HUES6 (cell line): ENCODE data around the gene RBFOX1.

Experiments used
- H3K27ac ChIP-seq: 2 replicates; pipeline ENCODE4 v1.7.0; 2013; ENCODE audit warnings: low read depth, mild to moderate bottlenecking, low read length, inconsistent platforms
- H3K27me3 ChIP-seq: 2 replicates; pipeline ENCODE4 v1.6.1; 2013; ENCODE audit warnings: low read length; ENCODE audit not compliant: control insufficient read depth, insufficient read depth
- H3K36me3 ChIP-seq: 2 replicates; pipeline ENCODE4 v1.6.1; 2013; ENCODE audit warnings: low read length; ENCODE audit not compliant: control insufficient read depth, insufficient read depth
- H3K4me1 ChIP-seq: 2 replicates; pipeline ENCODE4 v1.6.1; 2013; ENCODE audit warnings: low read length; ENCODE audit not compliant: control insufficient read depth, insufficient read depth
- H3K4me3 ChIP-seq: 2 replicates; pipeline ENCODE4 v1.5.1; 2013; ENCODE audit warnings: low read depth, low read length
- H3K9ac ChIP-seq: one replicate; pipeline ENCODE4 v1.6.1; 2013; ENCODE audit warnings: mild to moderate bottlenecking, low read length
- H3K9me3 ChIP-seq: 2 replicates; pipeline ENCODE4 v1.6.1; 2013; ENCODE audit warnings: low read depth, low read length; ENCODE audit not compliant: control insufficient read depth, insufficient read depth

RBFOX1 gene

GRCh38 chr16:7420079-7420478, 87.4 kb downstream of the RBFOX1 start:
- no peak overlapping the region for H3K9ac ChIP-seq
- H3K36me3 ChIP-seq, result no peaks in the 10 kb centered on the region
- H3K27ac ChIP-seq, result no peak overlapping the region
- H3K27me3 ChIP-seq, result no peaks in the 10 kb centered on the region
- H3K4me1 ChIP-seq, result peaks cover 11% of the 10 kb centered on the region; the same call in 1 of the 2 replicates
- H3K9me3 ChIP-seq, result no peaks in the 10 kb centered on the region
- H3K4me3 ChIP-seq, result no peak overlapping the region

GRCh38 chr16:7420843-7421242, 88.2 kb downstream of the RBFOX1 start:
- no peaks in the 10 kb centered on the region for H3K36me3 ChIP-seq
- H3K4me1 ChIP-seq, result peaks cover 11% of the 10 kb centered on the region; the same call in 1 of the 2 replicates
- H3K27ac ChIP-seq, result no peak overlapping the region
- H3K27me3 ChIP-seq, result no peaks in the 10 kb centered on the region
- no peaks in the 10 kb centered on the region for H3K9me3 ChIP-seq
- no peak overlapping the region for H3K4me3 ChIP-seq
- no peak overlapping the region for H3K9ac ChIP-seq

DNA sequence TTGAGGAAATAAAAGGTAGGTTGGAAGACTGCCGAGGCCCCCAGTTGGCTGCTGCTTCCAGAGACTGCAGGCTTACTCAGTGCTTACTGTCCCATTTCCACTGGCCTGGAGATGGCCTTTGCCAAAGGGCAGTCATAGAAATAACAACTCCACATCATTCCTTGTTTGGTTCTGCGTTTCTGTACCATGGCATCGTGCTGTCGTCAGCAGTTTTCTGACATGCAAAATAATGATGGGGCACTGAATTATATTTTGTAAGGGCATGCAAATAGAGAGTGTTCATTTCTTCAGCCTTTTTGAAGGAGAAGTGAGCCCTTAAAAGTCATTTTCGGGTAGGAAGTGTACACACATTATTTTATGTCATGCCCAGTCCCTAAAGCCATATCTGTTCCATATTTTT, 88.9 kb downstream of the RBFOX1 start:
- Histone ChIP-seq H3K4me3 (no peak overlapping the region), H3K27ac (no peak overlapping the region), H3K9me3 (no peaks in the 10 kb centered on the region), H3K36me3 (no peaks in the 10 kb centered on the region), H3K4me1 (peaks cover 11% of the 10 kb centered on the region; the same call in 1 of the 2 replicates), H3K9ac (no peak overlapping the region), H3K27me3 (no peaks in the 10 kb centered on the region)

DNA sequence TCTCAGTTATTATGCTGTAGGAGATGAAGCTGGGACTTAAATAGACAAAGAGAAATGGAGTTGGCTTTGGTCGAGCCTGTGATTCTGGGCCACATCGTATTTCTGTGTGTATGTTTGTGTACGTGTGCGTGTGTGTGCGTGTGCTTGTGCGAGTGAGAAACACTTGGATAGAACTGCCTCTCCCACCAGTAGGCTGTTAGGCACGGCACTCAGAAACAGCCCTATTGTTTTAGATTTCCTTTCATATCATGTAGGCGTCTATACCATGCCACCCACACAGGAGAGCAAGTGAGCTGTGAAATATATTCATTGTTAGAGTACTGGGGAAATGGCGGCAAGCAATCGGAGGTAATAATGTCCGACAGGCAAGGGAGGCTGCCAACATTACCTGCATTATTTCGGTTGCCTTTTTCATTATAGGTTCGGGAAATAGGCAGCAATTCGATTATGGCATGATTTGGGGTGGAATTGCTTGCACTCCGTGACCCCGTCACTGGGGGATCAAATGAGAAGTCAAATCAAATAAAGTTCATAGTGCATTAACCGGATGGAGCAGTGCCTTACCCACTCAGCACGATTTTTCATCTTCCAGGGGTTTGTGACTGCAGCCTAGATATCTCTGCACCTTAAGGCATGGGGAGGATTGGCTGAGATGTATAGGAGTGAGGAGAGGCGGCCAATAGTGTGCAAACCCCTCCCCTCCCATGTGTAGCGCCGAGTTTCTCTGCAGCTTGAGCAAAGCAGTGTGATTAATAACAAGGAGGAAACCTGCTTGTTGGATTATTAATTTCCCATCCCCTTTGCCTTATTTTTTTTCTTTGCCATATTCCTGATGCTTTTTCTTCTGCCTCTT, 89.6 kb downstream of the RBFOX1 start:
- Histone ChIP-seq H3K27me3 (no peaks in the 10 kb centered on the region), H3K4me3 (no peak overlapping the region), H3K36me3 (no peaks in the 10 kb centered on the region), H3K9ac (no peak overlapping the region), H3K4me1 (peaks cover 11% of the 10 kb centered on the region; the same call in 1 of the 2 replicates), H3K27ac (no peak overlapping the region), H3K9me3 (no peaks in the 10 kb centered on the region)

GRCh38 chr16:7423434-7424044, 90.9 kb downstream of the RBFOX1 start:
- Histone ChIP-seq H3K4me1 (peaks cover 11% of the 10 kb centered on the region; the same call in 1 of the 2 replicates), H3K27ac (no peak overlapping the region), H3K4me3 (no peak overlapping the region), H3K36me3 (no peaks in the 10 kb centered on the region), H3K9me3 (no peaks in the 10 kb centered on the region), H3K9ac (no peak overlapping the region), H3K27me3 (no peaks in the 10 kb centered on the region)

- Histone ChIP-seq H3K9ac (no peak overlapping the region), H3K9me3 (no peaks in the 10 kb centered on the region), H3K4me3 (no peak overlapping the region), H3K4me1 (no peaks in the 10 kb centered on the region; the same call in 1 of the 2 replicates), H3K36me3 (no peaks in the 10 kb centered on the region), H3K27me3 (no peaks in the 10 kb centered on the region), H3K27ac (no peak overlapping the region)
These were observed 93.5 kb downstream of the RBFOX1 start for GRCh38 chr16:7426161-7426560.

DNA sequence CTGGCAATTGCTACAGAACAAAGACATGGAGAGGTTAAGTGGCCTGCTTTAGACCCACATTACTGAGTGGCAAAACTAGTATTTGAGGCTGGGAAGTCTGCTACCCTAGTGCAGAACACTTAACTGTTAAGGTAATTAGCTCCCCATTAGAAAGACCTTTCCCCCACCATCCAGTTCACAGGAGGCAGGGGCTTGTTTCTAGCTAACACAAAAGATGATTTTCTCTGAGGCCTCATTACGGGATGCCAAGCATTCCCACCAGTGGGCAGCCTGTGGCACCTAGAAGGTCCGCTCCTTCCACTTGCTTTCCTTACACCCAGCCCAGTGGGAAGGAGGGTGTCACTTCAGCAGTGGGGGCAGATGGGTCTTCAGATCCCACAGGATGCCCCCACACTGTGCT, 99.1 kb downstream of the RBFOX1 start:
- Histone ChIP-seq H3K4me1 (peaks cover 15% of the 10 kb centered on the region), H3K9me3 (no peaks in the 10 kb centered on the region), H3K36me3 (no peaks in the 10 kb centered on the region), H3K27ac (no peak overlapping the region), H3K4me3 (no peak overlapping the region), H3K27me3 (no peaks in the 10 kb centered on the region), H3K9ac (no peak overlapping the region)

- Histone ChIP-seq H3K4me3 (no peak overlapping the region), H3K9me3 (no peaks in the 10 kb centered on the region), H3K4me1 (peaks cover 43% of the 10 kb centered on the region), H3K27me3 (no peaks in the 10 kb centered on the region), H3K27ac (no peak overlapping the region), H3K36me3 (no peaks in the 10 kb centered on the region), H3K9ac (no peak overlapping the region)
These were observed 103.7 kb downstream of the RBFOX1 start for GRCh38 chr16:7436306-7436705.

DNA sequence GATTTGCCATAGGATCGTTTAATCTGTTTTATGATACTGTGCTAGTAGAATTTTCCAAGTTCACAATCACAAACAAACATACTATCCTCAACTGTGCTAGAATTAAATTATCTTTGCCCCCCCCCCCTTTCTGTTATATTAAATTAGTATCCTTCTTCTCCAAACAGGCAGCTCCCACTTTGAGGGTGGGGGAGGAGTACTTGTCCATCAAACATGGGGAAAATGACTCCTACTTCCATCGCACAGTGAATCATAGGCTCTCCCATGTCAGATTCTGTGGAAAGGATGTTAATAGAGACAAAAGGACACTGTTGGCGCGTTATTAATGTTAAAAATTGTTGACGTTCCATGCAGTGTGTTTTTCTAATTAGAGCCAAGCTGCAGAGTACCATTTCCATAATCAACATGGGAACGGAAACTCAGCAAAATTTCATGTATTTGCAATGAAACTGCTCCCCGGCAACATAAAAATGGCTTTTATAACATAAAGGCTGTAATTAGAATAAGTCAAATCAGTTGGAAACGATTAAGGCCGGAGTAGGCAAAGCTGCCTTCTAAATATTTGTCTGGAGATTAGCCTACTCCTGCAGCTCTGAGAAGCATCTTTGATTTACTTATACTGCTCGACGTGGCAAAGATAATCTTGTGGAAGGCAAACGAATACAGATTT, 104.6 kb downstream of the RBFOX1 start:
- no peak overlapping the region for H3K27ac ChIP-seq
- peaks cover 45% of the 10 kb centered on the region for H3K4me1 ChIP-seq
- H3K36me3 ChIP-seq, result no peaks in the 10 kb centered on the region
- H3K9ac ChIP-seq, result no peak overlapping the region
- no peaks in the 10 kb centered on the region for H3K27me3 ChIP-seq
- H3K4me3 ChIP-seq, result no peak overlapping the region
- no peaks in the 10 kb centered on the region for H3K9me3 ChIP-seq

DNA sequence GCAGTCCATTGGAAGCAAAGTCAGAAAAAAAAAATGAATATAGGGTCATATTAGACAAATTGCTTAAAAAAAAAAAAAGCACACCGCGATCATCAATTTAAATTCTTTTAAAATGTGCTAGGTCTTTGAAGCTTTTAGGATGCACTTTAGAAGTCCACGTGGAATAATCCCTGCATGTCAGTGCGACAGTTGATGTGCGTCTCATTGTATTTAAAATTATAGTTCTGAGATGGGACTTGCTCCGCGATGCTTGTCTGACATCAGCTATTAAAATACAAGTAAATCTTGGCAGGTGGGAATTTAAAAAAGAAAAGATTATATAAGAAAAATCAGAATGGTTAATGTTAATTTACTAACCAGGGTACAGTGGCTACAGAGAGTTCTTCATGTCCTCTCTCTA, 105.2 kb downstream of the RBFOX1 start:
- no peaks in the 10 kb centered on the region for H3K36me3 ChIP-seq
- no peak overlapping the region for H3K4me3 ChIP-seq
- peaks cover 39% of the 10 kb centered on the region for H3K4me1 ChIP-seq
- no peak overlapping the region for H3K9ac ChIP-seq
- no peaks in the 10 kb centered on the region for H3K27me3 ChIP-seq
- H3K9me3 ChIP-seq, result no peaks in the 10 kb centered on the region
- no peak overlapping the region for H3K27ac ChIP-seq

GRCh38 chr16:7438601-7439000, 106.0 kb downstream of the RBFOX1 start:
- no peak overlapping the region for H3K27ac ChIP-seq
- no peaks in the 10 kb centered on the region for H3K36me3 ChIP-seq
- no peak overlapping the region for H3K9ac ChIP-seq
- H3K4me3 ChIP-seq, result no peak overlapping the region
- H3K4me1 ChIP-seq, result peaks cover 36% of the 10 kb centered on the region
- H3K9me3 ChIP-seq, result no peaks in the 10 kb centered on the region
- H3K27me3 ChIP-seq, result no peaks in the 10 kb centered on the region
